ENCODE results near the gene FXYD6. TPM values are rescaled to one million over a fixed set of nuclear protein-coding genes. Genes with fewer than 3 reads are reported as not detected.

Gene FXYD6
- total and polyA plus RNA-seq, 9 of the 15 experiments (the other 6 are each of a cell fraction or from before 2014, with no cell fraction given): 0.07 to 0.35 TPM; not detected in 7

DNA sequence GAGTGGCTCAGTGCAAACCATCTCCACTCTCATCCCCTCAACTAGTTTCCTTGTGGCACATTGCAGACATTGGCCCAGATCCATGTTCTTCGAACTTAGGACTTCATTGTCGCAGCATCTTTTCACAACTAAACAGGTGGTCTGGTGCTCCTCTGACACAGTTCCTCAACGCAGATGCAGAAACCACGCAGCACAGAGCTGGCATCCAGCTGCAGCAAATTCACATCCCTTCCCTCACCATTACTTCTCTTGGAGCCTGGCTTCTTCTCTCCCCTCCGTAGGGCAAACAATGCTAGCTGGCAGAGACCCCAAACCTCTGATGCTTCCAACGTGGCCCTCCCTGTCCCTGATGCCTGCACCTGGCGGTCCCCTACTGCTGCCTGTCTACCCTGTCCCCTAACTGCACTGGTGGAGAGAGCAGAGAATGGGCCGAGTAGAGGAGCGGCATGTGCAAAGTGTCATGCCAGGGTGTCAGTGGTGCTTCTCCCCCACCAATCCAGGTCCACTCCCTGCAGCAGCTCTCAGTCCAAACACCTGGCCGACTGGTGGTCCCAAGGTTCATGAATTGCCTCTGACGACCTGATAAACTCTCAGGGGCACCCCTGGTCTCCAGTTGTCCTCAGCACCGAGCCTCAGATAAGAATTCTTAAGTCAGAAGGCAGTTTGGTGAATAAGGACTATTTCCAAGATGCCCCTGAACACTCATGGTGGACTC, 34.6 kb upstream of the FXYD6 start (continued):
- TF ChIP-seq, protein P1, sequence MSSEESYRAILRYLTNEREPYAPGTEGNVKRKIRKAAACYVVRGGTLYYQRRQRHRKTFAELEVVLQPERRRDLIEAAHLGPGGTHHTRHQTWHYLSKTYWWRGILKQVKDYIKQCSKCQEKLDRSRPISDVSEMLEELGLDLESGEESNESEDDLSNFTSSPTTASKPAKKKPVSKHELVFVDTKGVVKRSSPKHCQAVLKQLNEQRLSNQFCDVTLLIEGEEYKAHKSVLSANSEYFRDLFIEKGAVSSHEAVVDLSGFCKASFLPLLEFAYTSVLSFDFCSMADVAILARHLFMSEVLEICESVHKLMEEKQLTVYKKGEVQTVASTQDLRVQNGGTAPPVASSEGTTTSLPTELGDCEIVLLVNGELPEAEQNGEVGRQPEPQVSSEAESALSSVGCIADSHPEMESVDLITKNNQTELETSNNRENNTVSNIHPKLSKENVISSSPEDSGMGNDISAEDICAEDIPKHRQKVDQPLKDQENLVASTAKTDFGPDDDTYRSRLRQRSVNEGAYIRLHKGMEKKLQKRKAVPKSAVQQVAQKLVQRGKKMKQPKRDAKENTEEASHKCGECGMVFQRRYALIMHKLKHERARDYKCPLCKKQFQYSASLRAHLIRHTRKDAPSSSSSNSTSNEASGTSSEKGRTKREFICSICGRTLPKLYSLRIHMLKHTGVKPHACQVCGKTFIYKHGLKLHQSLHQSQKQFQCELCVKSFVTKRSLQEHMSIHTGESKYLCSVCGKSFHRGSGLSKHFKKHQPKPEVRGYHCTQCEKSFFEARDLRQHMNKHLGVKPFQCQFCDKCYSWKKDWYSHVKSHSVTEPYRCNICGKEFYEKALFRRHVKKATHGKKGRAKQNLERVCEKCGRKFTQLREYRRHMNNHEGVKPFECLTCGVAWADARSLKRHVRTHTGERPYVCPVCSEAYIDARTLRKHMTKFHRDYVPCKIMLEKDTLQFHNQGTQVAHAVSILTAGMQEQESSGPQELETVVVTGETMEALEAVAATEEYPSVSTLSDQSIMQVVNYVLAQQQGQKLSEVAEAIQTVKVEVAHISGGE (CRISPR knock-in tag; IDR thresholded peaks at IDR 0.05): no peak

DNA sequence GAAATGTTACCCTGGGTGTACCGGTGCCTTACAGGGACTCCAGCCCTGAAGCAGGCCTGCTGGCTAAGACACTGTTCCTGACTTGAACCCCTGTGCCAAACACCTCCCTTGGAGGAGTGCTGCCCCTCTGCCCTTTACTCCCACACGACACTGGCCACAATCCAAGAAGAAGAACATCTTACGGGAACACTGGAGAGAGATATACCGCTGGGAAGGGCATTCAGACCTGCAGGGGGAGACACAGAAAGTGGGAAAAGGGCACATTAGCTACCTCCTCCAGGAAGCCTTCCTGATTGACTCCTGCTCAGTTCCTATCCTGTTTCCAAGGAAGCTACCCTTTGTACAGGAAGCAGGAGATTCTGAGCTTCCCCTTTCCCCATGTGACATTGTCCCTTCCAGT, 34.1 kb upstream of the FXYD6 start:
- no peak overlapping the region for H3K4me3 ChIP-seq
- H3K79me2 ChIP-seq (ENCODE audit: control insufficient read depth, insufficient read depth, low read length): peaks cover 8% of the 10 kb centered on the region; the same call in 2 of the 3 replicates
- H2AFZ ChIP-seq (ENCODE audit: low read depth, low read length): no peak overlapping the region
- peak in 3 of 4 experiments; percentile 10 to 46 (median 41) for DNase-seq (ENCODE audit: extremely low read depth in 1 of 4, low spot score in 3 of 4)
- 0 out of 2 replicates have a peak, but pooled peaks cover 6% of the 10 kb centered on the region for H4K20me1 ChIP-seq (replicated peaks; ENCODE audit: control insufficient read depth, insufficient read depth, low read length)
- H3K9me3 ChIP-seq (replicated peaks; ENCODE audit: control insufficient read depth, insufficient read depth, low read depth, low read length): no peaks in the 10 kb centered on the region
- intact Hi-C loops (cut with micrococcal nuclease) (loop anchor here (5.0 kb wide), 1 partner anchor 37 kb away; no protein-coding TSS in a partner anchor), in situ Hi-C loops (cut with MboI) (no loop called here)
- FAIRE-seq: no peak
- H3K36me3 ChIP-seq (ENCODE audit: control insufficient read depth, insufficient read depth, low read length): no peaks in the 10 kb centered on the region
- peaks cover 5 to 18% of the 10 kb centered on the region in 2 experiments; a peak in 4 of 5 replicates for H3K27me3 ChIP-seq (ENCODE audit: control insufficient read depth in 2 of 2, insufficient read depth in 2 of 2, low read length in 2 of 2)
- H3K9ac ChIP-seq (ENCODE audit: insufficient read depth in 1 of 2, low read depth in 2 of 2, low read length in 2 of 2): no peak overlapping the region; a peak in 1 of 4 replicates
- H3K4me2 ChIP-seq (ENCODE audit: insufficient read depth, low read length): peak overlapping the region; percentile 91; the same call in 1 of the 2 replicates
- BruUV-seq (replicated peaks): no TSS peak
- no peaks in the 10 kb centered on the region for H3K9me1 ChIP-seq (ENCODE audit: control insufficient read depth, insufficient read depth, low read length)
- ChIA-PET CTCF (ENCODE audit: low intra/inter-chr PET ratio) (no interaction called here), POLR2A (interaction anchor here (1.2 kb wide), 1 partner anchor 11 kb away, joined by 4 read pairs; no protein-coding TSS in a partner anchor)
- no peak for ATAC-seq
- peaks cover 36 to 41% of the 10 kb centered on the region in 2 experiments; a peak in 4 of 5 replicates for H3K4me1 ChIP-seq (replicated peaks in 1 of 2; ENCODE audit: control insufficient read depth in 2 of 2, insufficient read depth in 2 of 2, low read length in 2 of 2)
- 0 out of 3 replicates have a peak overlapping the region, but pooled peaks have one; percentile 41 for H3K27ac ChIP-seq (ENCODE audit: extremely low read depth, low read depth, low read length)
- WGBS (ENCODE audit: insufficient coverage, low coverage, missing lambda C conversion rate): 30% methylated on average over 4 of the region's 4 CpGs
- peak in 1 of 2 experiments; percentile 24; a peak in 1 of 3 replicates for TF ChIP-seq CBX3 (IDR thresholded peaks at IDR 0.05; ENCODE audit: borderline replicate concordance in 1 of 2, low read length in 2 of 2)
- TF ChIP-seq, protein P2, sequence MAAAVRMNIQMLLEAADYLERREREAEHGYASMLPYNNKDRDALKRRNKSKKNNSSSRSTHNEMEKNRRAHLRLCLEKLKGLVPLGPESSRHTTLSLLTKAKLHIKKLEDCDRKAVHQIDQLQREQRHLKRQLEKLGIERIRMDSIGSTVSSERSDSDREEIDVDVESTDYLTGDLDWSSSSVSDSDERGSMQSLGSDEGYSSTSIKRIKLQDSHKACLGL (CRISPR knock-in tag; IDR thresholded peaks at IDR 0.05; ENCODE audit: borderline replicate concordance, poor library complexity, severe bottlenecking): no peak
- no peak for TF ChIP-seq BHLHE40 (IDR thresholded peaks at IDR 0.05; ENCODE audit: low read length)
- TF ChIP-seq, protein P3, sequence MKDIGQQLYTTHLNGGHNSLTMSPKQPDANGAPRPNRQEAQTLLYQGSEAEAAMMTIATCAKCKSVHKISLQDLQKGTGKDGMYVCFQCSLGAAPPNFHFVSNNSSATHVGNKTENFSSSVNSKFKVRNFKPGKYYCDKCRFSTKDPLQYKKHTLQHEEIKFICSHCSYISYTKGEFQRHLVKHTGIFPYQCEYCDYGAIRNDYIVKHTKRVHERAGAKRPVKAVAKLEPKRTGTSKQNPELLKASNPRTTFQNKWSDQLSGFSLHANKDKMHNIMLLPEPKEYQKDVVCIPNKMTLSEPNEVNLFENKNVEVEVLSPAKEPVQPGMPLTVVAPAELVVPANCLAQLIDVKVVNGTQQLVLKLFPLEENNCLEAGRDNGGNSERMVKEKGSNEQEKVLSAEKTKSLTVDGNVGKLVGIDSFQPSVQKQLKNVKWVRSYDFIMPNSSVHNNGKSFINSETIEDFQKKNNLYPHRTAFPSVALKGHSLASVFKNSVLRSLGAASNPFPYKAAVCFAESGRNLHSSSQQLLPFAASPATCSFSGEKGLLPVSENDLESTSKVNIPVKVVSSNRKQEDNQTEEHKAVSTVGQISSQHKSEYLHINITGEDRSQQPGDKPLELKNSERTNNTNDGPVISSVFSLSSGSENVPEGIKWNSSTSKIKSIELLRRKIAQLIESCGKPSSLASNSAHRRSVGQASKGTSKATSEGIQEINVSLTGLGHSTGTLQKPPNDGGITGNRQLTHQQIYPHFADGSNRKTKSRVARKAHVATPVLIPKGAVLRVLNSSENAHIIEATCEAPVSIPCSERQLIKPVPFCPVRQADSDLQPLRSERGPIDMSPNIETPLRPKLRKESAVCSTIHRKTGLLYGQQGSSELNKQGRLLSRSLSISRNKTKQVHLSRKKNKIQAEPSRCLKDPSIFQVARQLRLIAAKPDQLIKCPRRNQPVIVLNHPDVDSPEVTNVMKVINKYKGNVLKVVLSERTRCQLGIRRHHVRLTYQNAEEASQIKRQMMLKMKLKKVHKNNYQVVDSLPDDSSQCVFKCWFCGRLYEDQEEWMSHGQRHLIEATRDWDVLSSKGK (CRISPR knock-in tag; IDR thresholded peaks at IDR 0.05): no peak
- TF ChIP-seq, protein P4, sequence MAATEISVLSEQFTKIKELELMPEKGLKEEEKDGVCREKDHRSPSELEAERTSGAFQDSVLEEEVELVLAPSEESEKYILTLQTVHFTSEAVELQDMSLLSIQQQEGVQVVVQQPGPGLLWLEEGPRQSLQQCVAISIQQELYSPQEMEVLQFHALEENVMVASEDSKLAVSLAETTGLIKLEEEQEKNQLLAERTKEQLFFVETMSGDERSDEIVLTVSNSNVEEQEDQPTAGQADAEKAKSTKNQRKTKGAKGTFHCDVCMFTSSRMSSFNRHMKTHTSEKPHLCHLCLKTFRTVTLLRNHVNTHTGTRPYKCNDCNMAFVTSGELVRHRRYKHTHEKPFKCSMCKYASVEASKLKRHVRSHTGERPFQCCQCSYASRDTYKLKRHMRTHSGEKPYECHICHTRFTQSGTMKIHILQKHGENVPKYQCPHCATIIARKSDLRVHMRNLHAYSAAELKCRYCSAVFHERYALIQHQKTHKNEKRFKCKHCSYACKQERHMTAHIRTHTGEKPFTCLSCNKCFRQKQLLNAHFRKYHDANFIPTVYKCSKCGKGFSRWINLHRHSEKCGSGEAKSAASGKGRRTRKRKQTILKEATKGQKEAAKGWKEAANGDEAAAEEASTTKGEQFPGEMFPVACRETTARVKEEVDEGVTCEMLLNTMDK (IDR thresholded peaks at IDR 0.05; ENCODE audit: borderline replicate concordance, insufficient read depth, low read depth, low read length, poor library complexity, severe bottlenecking): peak; percentile 51
- no peak for TF ChIP-seq PHB2 (IDR thresholded peaks at IDR 0.05; ENCODE audit: low read depth)

Measured in K562 (cell line).